Measurements from ENCODE around the gene SPHK2. TPM values are rescaled to one million over a fixed set of nuclear protein-coding genes. Genes with fewer than 3 reads are reported as not detected.

The SPHK2 gene
- total RNA-seq, 1 donor from 2014 or later: 8.0 TPM

DNA sequence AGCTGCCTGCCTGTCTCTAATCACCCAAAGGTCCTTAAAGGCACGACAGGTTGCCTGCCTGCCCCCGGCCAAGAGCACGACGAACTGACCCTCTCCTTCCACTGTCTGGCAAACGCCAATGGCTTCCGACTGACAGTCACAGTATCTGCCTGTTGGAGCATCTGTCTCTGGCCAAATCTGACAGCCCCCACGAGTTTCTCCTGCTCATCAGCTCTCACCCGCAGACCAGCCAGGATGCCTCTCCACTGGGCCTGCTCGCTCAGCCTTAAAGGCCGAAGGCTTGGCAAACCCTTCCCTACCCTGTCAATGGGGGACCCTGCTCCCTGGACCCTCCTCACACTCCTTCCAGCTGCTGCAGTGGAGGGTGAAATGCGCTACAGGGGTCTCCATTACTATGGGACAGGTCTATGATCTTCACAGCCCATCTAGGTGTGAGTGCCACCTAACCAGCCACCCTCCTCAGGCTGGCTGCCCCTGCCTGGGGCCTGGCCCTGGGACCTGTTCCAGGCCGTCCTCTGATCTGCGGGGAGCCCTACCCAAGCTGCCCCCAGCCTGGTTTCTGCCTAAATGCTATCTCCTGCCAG lies 5.4 kb upstream of the SPHK2 start:
- Histone ChIP-seq H3K4me3 (no peak overlapping the region), H3K9me3 (replicated peaks) (no peaks in the 10 kb centered on the region), H3K4me1 (peaks cover 45% of the 10 kb centered on the region), H3K27ac (replicated peaks) (no peak overlapping the region), H3K27me3 (ENCODE audit: low read depth) (no peaks in the 10 kb centered on the region), H3K36me3 (peaks cover 30% of the 10 kb centered on the region)
- intact Hi-C loops (cut with micrococcal nuclease): no loop called here
- TF ChIP-seq, protein P1, sequence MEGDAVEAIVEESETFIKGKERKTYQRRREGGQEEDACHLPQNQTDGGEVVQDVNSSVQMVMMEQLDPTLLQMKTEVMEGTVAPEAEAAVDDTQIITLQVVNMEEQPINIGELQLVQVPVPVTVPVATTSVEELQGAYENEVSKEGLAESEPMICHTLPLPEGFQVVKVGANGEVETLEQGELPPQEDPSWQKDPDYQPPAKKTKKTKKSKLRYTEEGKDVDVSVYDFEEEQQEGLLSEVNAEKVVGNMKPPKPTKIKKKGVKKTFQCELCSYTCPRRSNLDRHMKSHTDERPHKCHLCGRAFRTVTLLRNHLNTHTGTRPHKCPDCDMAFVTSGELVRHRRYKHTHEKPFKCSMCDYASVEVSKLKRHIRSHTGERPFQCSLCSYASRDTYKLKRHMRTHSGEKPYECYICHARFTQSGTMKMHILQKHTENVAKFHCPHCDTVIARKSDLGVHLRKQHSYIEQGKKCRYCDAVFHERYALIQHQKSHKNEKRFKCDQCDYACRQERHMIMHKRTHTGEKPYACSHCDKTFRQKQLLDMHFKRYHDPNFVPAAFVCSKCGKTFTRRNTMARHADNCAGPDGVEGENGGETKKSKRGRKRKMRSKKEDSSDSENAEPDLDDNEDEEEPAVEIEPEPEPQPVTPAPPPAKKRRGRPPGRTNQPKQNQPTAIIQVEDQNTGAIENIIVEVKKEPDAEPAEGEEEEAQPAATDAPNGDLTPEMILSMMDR (IDR thresholded peaks at IDR 0.05; ENCODE audit: borderline replicate concordance): no peak
- DNase-seq: no peak

DNA sequence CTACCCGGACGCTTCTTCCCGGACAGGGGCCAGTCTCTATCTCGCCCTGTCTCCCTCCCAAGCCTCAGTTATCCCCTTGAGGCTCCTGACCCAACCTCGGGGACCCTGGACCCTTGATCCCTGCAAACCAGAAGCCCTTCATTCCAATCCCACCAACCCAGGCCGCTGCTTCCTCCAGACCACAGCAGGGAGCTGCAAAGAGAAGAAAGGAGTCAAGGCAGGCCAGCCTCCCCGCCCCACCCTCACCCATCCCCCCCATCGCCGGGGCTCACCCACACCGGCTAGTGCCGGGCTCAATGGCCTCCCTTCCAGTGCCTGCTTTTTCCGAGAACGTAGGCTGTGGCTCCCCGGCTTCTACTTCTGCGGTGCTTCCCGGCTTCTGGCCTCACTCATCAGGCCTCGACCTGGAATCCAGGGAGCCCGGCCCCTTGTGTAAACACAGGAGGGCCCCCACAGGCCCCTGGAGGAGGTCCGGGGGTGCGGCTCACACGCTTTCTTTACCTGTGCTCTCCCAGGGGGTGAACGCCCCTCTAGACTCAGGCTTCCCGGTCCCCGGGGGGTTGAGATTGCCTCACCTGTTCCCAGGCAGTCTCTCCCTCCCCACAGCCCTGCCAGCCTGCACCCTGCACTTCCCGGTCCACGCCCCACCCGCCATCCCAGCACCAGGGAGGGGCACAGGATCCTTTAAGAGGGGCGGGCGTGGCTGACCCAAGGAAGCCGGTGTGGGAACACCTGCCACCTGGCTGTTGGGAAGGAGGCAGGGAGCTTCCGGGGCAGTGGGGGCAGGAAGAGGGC lies 4.7 kb upstream of the SPHK2 start, which contains the start of gene FAM83E:
Gene FAM83E (minus strand): TSS at position 641 of the 795 bp plus-strand sequence. CDS start 1,704 bp downstream, outside the sequence.
- Histone ChIP-seq H3K27ac (replicated peaks) (no peak within 1 kb of the TSS), H3K36me3 (peaks cover 30% of the 10 kb centered on the region), H3K4me3 (no peak within 1 kb of the TSS), H3K9me3 (replicated peaks) (no peaks in the 10 kb centered on the region), H3K4me1 (peaks cover 47% of the 10 kb centered on the region), H3K27me3 (ENCODE audit: low read depth) (no peaks in the 10 kb centered on the region)
- TF ChIP-seq, protein P1 (IDR thresholded peaks at IDR 0.05; ENCODE audit: borderline replicate concordance): no peak
- DNase-seq: no peak
- intact Hi-C loops (cut with micrococcal nuclease): no loop called here

DNA sequence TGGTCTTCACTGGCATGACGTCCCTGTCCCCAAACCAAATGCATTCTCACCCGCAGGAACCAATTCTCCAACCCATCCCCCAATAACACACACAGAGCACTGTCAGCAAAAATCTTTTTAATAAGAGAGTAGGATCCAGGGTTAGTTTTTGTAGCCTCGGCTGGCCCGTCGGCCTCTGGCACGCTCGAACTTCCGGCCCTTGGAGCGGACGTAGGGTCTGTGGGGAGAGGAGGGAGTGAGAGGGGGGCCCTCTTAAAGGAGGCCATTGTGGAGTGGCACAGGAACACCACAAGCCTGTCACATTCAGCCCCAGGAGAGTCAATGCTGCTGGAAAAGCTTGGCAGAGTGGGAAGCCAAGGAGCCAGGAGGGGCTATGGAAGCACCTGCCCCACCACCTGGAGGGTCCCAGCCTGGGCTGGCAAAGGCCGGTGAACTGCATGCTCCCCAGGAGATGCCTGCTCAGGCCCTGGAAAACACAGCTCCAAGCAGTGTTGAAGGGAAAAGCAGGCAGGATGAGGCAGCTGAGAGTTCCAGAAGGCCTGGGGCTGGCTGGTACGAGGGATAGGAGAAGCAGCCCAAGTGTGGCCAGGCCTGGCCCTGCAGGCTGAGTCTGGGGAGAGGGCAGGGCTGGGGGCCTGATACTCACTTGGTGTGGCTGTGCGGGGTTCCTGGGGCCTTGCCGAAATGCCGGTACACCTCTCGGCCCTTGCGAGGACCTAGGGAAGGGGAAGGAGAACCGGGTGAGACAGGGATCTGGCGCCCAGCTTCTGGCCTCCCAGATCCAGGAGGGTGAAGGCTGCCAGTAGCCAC lies 3.9 kb upstream of the SPHK2 start:
- TF ChIP-seq, protein P1 (IDR thresholded peaks at IDR 0.05; ENCODE audit: borderline replicate concordance): no peak
- H3K4me3 ChIP-seq: no peak overlapping the region
- H3K4me1 ChIP-seq: peaks cover 55% of the 10 kb centered on the region
- intact Hi-C loops (cut with micrococcal nuclease): no loop called here
- peaks cover 30% of the 10 kb centered on the region for H3K36me3 ChIP-seq
- no peaks in the 10 kb centered on the region for H3K9me3 ChIP-seq (replicated peaks)
- H3K27ac ChIP-seq (replicated peaks): no peak overlapping the region
- DNase-seq: no peak
- no peaks in the 10 kb centered on the region for H3K27me3 ChIP-seq (ENCODE audit: low read depth)

- H3K9me3 ChIP-seq (replicated peaks): no peaks in the 10 kb centered on the region
- no peak for DNase-seq
- intact Hi-C loops (cut with micrococcal nuclease): no loop called here
These were observed 3.3 kb upstream of the SPHK2 start for GRCh38 chr19:48616041-48616436.

More at GRCh38 chr19:48616041-48616436, 3.3 kb upstream of the SPHK2 start:
- Histone ChIP-seq H3K4me1 (peaks cover 61% of the 10 kb centered on the region), H3K36me3 (peaks cover 35% of the 10 kb centered on the region), H3K27ac (replicated peaks) (no peak overlapping the region), H3K4me3 (no peak overlapping the region), H3K27me3 (ENCODE audit: low read depth) (no peaks in the 10 kb centered on the region)
- TF ChIP-seq, protein P1 (IDR thresholded peaks at IDR 0.05; ENCODE audit: borderline replicate concordance): no peak
